ENCODE results near the gene TSPAN9. TPM values are rescaled to one million over a fixed set of nuclear protein-coding genes. Genes with fewer than 3 reads are reported as not detected.

The TSPAN9 gene
- total RNA-seq, 6 donors from 2014 or later: 25.2 to 62.9 (median 44.2) TPM

DNA sequence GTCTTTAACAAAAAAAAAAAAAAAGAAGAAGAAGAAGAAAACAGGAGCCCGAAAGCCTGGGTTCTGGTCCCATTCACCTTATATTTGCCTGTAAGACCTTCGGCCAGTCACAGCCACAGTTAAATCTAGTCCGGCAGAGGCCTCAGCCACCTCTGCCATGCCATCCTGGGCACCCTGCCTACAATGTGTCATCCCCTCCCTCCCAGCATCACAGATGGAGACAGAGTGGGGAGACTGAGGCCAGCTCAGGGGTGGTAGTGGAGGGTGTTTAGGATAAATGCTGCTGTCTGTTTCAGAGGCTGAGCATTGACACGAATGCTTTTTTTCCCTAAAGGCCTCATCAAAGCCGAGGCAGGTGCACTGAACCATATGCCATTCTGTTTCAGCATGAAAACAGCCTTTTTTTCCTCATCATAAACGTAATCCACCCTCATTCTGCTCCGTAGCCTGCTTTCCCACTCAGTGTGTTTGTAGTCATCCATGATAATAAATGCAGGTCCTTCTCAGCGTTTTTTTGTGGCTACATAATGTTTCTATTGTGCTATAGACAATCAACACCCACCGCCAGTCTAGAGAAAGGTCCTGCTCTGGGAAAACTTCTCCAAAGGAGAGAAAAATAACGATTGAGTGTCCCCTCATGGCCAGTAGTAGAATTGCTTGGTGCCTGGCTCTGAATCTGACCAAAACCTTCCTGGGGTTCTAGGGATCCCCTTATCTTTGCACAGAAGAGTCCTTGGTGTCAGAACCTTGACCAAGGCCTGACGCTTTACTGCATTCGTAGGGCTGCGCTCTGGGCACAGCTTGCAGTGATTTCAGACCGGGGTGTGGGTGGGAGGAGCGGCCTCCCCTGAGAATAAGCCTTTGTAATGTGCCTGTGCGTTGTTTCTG is 41.1 kb upstream of the TSPAN9 start:
- no peak for DNase-seq

DNA sequence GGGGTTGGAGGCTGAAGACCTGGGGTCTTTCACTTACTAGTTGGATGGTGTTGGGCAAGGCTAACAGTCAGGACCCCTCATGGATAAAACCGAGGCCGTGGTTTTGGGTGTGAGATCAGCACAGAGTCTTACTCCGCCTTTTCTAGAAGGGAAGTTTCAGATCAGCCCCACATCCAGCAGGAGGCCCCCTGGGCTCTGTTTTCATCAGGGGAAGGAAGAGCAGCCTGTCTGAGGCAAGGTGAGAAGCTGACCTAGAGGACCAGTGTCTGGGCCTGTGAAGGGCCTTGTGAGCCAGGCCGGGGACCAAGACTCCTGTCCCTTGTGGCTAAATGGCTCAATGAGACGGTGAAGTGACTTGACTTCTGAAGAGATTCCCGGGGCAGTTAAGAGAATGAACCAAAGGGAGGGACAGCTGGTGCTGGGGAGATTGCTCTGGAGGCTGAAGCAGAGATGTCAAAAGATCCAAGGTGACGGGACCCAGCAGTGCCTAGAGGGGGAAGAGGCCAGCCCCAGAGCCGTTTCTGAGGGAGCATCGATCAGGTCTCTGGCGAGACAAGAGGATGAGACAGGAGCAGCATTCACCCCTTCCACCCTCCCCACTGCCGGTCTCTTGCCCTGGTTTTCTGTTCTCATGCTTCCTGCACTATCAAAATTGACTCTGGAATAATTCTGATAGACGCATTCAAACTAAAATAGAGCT is 40.1 kb upstream of the TSPAN9 start:
- peaks cover 3 to 53% (median 28%) of the 10 kb centered on the region in 4 donors for H3K36me3 ChIP-seq
- TF ChIP-seq POLR2A (IDR thresholded peaks at IDR 0.05): no peak
- TF ChIP-seq EP300 (IDR thresholded peaks at IDR 0.05): no peak
- no peak for TF ChIP-seq POLR2AphosphoS5 (IDR thresholded peaks at IDR 0.05)
- TF ChIP-seq, protein P1, sequence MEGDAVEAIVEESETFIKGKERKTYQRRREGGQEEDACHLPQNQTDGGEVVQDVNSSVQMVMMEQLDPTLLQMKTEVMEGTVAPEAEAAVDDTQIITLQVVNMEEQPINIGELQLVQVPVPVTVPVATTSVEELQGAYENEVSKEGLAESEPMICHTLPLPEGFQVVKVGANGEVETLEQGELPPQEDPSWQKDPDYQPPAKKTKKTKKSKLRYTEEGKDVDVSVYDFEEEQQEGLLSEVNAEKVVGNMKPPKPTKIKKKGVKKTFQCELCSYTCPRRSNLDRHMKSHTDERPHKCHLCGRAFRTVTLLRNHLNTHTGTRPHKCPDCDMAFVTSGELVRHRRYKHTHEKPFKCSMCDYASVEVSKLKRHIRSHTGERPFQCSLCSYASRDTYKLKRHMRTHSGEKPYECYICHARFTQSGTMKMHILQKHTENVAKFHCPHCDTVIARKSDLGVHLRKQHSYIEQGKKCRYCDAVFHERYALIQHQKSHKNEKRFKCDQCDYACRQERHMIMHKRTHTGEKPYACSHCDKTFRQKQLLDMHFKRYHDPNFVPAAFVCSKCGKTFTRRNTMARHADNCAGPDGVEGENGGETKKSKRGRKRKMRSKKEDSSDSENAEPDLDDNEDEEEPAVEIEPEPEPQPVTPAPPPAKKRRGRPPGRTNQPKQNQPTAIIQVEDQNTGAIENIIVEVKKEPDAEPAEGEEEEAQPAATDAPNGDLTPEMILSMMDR (IDR thresholded peaks at IDR 0.05): no peak
- H3K4me3 ChIP-seq: no peak overlapping the region
- H3K27ac ChIP-seq: no peak overlapping the region
- 87 to 91% methylated on average over 12 of the region's 12 CpGs for WGBS, 2 donors
- ATAC-seq (ENCODE audit: low FRiP score in 2 of 2): no peak
- DNase-seq: no peak
- H3K9me3 ChIP-seq: no peaks in the 10 kb centered on the region
- H3K27me3 ChIP-seq: no peaks in the 10 kb centered on the region
- H3K4me1 ChIP-seq: peaks cover 3 to 14% (median 7%) of the 10 kb centered on the region in 4 donors

More for the DNA sequence above, 41.1 kb upstream of the TSPAN9 start:
- H3K27ac ChIP-seq: no peak overlapping the region
- ATAC-seq (ENCODE audit: low FRiP score in 2 of 2): no peak
- H3K9me3 ChIP-seq: no peaks in the 10 kb centered on the region
- H3K36me3 ChIP-seq: peaks cover 3 to 59% (median 28%) of the 10 kb centered on the region in 4 donors
- TF ChIP-seq, protein P1 (IDR thresholded peaks at IDR 0.05): no peak
- TF ChIP-seq EP300 (IDR thresholded peaks at IDR 0.05) (no peak), POLR2AphosphoS5 (IDR thresholded peaks at IDR 0.05) (no peak), POLR2A (IDR thresholded peaks at IDR 0.05) (no peak)
- no peak overlapping the region for H3K4me3 ChIP-seq
- WGBS, 2 donors: 88 to 89% methylated on average over 16 of the region's 16 CpGs
- H3K4me1 ChIP-seq: peaks cover 3 to 14% (median 8%) of the 10 kb centered on the region in 4 donors
- no peaks in the 10 kb centered on the region for H3K27me3 ChIP-seq

DNA sequence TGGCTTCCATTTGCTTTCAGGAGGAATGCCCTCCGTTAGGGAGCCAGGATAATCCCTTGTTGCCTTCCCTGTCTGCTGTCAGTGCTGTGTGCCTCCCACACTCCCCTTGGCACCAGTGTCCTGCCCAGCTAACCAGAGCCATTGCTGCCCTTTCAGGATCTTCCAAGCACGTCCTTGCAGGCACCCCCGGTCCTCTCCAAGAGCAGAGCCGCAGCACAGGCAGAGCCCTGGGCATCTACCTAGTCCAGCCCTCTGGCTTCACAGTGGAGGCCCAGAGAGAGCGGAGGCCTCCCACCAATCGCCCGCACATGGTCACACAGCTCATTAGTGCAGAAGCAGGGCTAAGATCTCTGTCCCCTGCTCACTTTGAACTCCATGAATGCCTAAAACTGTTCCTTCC is 39.0 kb upstream of the TSPAN9 start:
- Histone ChIP-seq H3K36me3 (peaks cover 3 to 58% (median 28%) of the 10 kb centered on the region in 4 donors), H3K27me3 (no peaks in the 10 kb centered on the region), H3K4me3 (no peak overlapping the region), H3K27ac (no peak overlapping the region), H3K4me1 (peaks cover 0 to 12% (median 7%) of the 10 kb centered on the region in 4 donors), H3K9me3 (no peaks in the 10 kb centered on the region)
- DNase-seq (no peak), ATAC-seq (ENCODE audit: low FRiP score in 2 of 2) (no peak)
- TF ChIP-seq POLR2AphosphoS5 (IDR thresholded peaks at IDR 0.05): no peak
- 89 to 93% methylated on average over 5 to 7 of the region's 7 CpGs for WGBS, 2 donors

DNA sequence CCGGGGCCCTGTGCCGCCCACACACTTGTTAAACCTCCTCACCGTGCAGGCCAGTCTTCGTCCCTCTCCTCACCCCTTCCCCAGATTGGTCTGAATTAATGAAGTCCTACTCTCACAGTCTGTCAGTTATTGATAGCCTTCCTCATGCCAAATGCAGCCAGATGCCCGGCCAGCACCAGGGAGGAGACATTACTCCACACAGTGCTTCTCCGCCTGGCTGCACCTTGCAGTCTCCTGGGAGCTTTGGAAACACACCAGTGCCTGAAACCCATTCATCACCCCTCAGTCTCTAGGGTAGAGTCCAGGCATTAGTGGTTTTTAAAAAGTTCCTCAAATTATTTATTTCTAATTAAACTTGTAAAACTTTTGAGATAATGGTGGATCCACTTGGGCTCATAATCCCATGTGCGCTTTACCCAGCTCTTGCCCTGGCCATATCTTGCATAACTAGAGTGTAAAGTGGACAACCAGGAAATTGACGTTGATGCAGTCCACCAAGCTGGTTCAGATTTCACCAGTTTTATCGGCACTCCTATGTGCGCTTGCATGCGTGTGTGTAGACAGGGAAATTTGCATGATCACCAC is 38.2 kb upstream of the TSPAN9 start:
- no peak for ATAC-seq (ENCODE audit: low FRiP score in 2 of 2)
- Histone ChIP-seq H3K36me3 (peaks cover 3 to 61% (median 28%) of the 10 kb centered on the region in 4 donors), H3K9me3 (no peaks in the 10 kb centered on the region), H3K27ac (no peak overlapping the region), H3K27me3 (no peaks in the 10 kb centered on the region), H3K4me3 (no peak overlapping the region), H3K4me1 (peaks cover 0 to 3% (median 1%) of the 10 kb centered on the region in 4 donors)
- DNase-seq: no peak
- TF ChIP-seq POLR2A (IDR thresholded peaks at IDR 0.05) (no peak), POLR2AphosphoS5 (IDR thresholded peaks at IDR 0.05) (no peak), EP300 (IDR thresholded peaks at IDR 0.05) (no peak)
- TF ChIP-seq, protein P1 (IDR thresholded peaks at IDR 0.05): no peak
- 92 to 94% methylated on average over 11 of the region's 11 CpGs for WGBS, 2 donors
